GM18508 (cell line): ENCODE measurements around the gene FAM200C.

Source experiments
- ATAC-seq: cut with Tn5 transposase; IDR thresholded peaks from one replicate; pipeline ENCODE4 v1.9.1; 2021; ENCODE audit warnings: moderate number of reproducible peaks; ENCODE audit not compliant: insufficient read depth, unreplicated experiment

Gene FAM200C

GRCh38 chr5:160420331-160420610 lies 20.4 kb upstream of the FAM200C start:
- ATAC-seq, result no peak

GRCh38 chr5:160419458-160420330 lies 19.8 kb upstream of the FAM200C start:
- ATAC-seq, result no peak

GRCh38 chr5:160418561-160419457 lies 19.0 kb upstream of the FAM200C start, which contains the start of gene SLU7:
Gene SLU7, minus strand, starts transcription at chr5:160419081. Its CDS starts 3,787 bp downstream, at chr5:160415294.
- ATAC-seq, result peak; percentile 48

GRCh38 chr5:160398806-160399205 lies 1.0 kb downstream of the FAM200C start:
- ATAC-seq, result no peak

GRCh38 chr5:160397492-160397891 lies 2.4 kb downstream of the FAM200C start:
- ATAC-seq, result no peak

- ATAC-seq, result no peak
These were observed 4.7 kb downstream of the FAM200C start for GRCh38 chr5:160395111-160395510.

GRCh38 chr5:160390787-160391696 lies 8.8 kb downstream of the FAM200C start:
- no peak for ATAC-seq

- ATAC-seq, result no peak
These were observed 12.4 kb downstream of the FAM200C start for GRCh38 chr5:160387445-160387844.

- ATAC-seq, result no peak
These were observed 14.4 kb downstream of the FAM200C start for GRCh38 chr5:160385496-160385895.

- ATAC-seq, result no peak
These were observed 15.2 kb downstream of the FAM200C start for GRCh38 chr5:160384681-160385080.

- no peak for ATAC-seq
These were observed 17.5 kb downstream of the FAM200C start for GRCh38 chr5:160382346-160382745.

- ATAC-seq, result no peak
These were observed 19.8 kb downstream of the FAM200C start for GRCh38 chr5:160380041-160380440.

GRCh38 chr5:160379511-160379910 lies 20.3 kb downstream of the FAM200C start:
- no peak for ATAC-seq

GRCh38 chr5:160378330-160378729 lies 21.5 kb downstream of the FAM200C start:
- ATAC-seq, result no peak

- no peak for ATAC-seq
These were observed 22.2 kb downstream of the FAM200C start for GRCh38 chr5:160377651-160378050.

- no peak for ATAC-seq
These were observed 23.4 kb downstream of the FAM200C start for GRCh38 chr5:160376416-160376815.

GRCh38 chr5:160375701-160376100 lies 24.2 kb downstream of the FAM200C start:
- no peak for ATAC-seq

- ATAC-seq, result no peak
These were observed 24.7 kb downstream of the FAM200C start for GRCh38 chr5:160375166-160375565.

GRCh38 chr5:160371294-160371693 lies 28.6 kb downstream of the FAM200C start:
- no peak for ATAC-seq

GRCh38 chr5:160370713-160371034 lies 29.2 kb downstream of the FAM200C start:
- ATAC-seq, result no peak
